Fibroblast of lung (primary cell): ENCODE results near the gene LASP1NB.
A peak's percentile ranks its signal among the peaks of the same experiment; 100 is the strongest.

Experiments used
- EZH2 ChIP-seq: IDR thresholded peaks from 2 replicates; pipeline ENCODE4 v1.5.1; 2012; ENCODE audit warnings: low read length, control low read depth, mild to moderate bottlenecking; ENCODE audit errors: missing control alignments
- TF ChIP-seq, protein P1 (sequence below), 2 donors: IDR thresholded peaks in 1 of 2; conservative IDR thresholded peaks in 1 of 2; 1 replicate in 1 of 2; 2 replicates in 1 of 2; pipeline ENCODE4 v1.5.1; 2011 to 2012; ENCODE audit warnings: low read length in 2 of 2, control low read depth in 1 of 2, inconsistent platforms in 1 of 2, low read depth in 1 of 2, mild to moderate bottlenecking in 1 of 2

DNA sequence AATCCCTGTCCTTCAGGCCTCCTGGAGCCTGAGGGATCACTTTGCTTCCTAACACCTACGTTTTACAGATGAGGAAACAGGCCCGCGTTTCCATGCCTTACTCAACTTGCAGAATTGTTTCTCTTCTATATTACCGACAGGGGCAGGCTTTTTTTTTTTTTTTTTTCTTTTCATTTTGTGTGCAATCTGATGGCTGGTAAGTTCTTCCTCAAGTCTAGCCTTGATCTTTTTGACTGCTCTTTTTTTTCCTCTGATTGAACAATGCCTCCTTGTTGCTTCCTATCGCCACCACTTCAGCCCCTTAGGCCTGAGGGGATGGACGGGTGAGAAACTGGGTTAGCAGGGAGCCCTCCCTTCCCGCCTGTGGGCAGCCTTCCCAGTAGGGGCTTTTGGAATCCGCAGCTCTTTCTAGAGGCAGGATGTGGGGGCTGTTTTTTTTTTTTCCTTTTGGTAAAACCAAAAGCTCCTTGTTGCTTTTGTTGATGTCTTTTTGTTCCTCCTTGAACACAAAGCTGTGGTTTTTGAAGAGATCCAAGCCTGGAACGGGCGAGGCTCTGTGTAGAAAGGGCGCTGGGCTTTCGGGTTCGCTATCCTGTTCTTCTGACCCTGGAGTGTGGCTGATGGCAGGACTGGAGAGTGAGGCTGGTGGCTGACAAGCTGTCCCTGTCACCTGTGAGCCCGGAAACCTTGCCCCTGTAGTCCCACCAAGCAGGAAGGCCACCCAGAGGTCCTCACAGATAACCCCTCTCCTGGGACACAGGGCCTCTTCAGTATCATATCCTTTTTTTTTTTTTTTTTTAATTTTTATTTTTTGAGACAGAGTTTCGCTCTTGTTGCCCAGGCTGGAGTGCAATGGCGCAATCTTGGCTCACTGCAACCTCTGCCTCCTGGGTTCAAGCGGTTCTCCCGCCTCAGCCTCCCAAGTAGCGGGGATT lies 41.6 kb upstream of the LASP1NB start:
- TF ChIP-seq, protein P1, sequence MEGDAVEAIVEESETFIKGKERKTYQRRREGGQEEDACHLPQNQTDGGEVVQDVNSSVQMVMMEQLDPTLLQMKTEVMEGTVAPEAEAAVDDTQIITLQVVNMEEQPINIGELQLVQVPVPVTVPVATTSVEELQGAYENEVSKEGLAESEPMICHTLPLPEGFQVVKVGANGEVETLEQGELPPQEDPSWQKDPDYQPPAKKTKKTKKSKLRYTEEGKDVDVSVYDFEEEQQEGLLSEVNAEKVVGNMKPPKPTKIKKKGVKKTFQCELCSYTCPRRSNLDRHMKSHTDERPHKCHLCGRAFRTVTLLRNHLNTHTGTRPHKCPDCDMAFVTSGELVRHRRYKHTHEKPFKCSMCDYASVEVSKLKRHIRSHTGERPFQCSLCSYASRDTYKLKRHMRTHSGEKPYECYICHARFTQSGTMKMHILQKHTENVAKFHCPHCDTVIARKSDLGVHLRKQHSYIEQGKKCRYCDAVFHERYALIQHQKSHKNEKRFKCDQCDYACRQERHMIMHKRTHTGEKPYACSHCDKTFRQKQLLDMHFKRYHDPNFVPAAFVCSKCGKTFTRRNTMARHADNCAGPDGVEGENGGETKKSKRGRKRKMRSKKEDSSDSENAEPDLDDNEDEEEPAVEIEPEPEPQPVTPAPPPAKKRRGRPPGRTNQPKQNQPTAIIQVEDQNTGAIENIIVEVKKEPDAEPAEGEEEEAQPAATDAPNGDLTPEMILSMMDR (conservative IDR thresholded peaks at IDR 0.05 in 1 of 2, IDR thresholded peaks at IDR 0.05 in 1 of 2; ENCODE audit: low read depth in 1 of 2, low read length in 2 of 2), result peak in 1 of 2 donors; percentile 5
- TF ChIP-seq EZH2, result no peak
